GM12878 (cell line): ENCODE data around the gene MRTFA. TPM values are rescaled to one million over a fixed set of nuclear protein-coding genes. Genes with fewer than 3 reads are reported as not detected.
A peak's percentile ranks its signal among the peaks of the same experiment; 100 is the strongest.

Experiments
- ATAC-seq: fragments of 200-7000 bp; cut with Tn5 transposase; 3 replicates; pipeline ENCODE4 v1.9.1; 2020; ENCODE audit warnings: mild to moderate bottlenecking, moderate library complexity
- BruUV-seq: library from RNA; stranded (reverse); fragments of 400-500 nt; replicated peaks from 2 replicates; lab custom pipeline; 2021; lab: Mats Ljungman, UMichigan
- CTCF ChIA-PET: fragments of 300-600 bp; sonication (Branson Sonifier 250); formaldehyde crosslinking; extraction: SDS; loops from one replicate; lab custom pipeline; 2021; ENCODE audit warnings: inconsistent platforms; lab: Yijun Ruan, JAX
- POLR2A ChIA-PET: fragments of 350-600 bp; formaldehyde crosslinking; extraction: SDS; loops from one replicate; lab custom pipeline; 2021; ENCODE audit warnings: inconsistent platforms; lab: Charles Lee
- RAD21 ChIA-PET: fragments of 300-600 bp; sonication (Branson Sonifier 250); formaldehyde crosslinking; loops from one replicate; lab custom pipeline; 2023; ENCODE audit warnings: antibody characterized with exemption; ENCODE audit not compliant: unreplicated experiment; lab: Charles Lee
- SMC1A ChIA-PET: fragments of 300-600 bp; sonication (Branson Sonifier 250); formaldehyde crosslinking; loops from one replicate; lab custom pipeline; 2023; ENCODE audit not compliant: unreplicated experiment, uncharacterized antibody; lab: Charles Lee
- DNase-seq: peaks from one replicate; pipeline ENCODE4 v3.0.0-alpha.2; 2011; ENCODE audit warnings: low read depth, low spot score
- FAIRE-seq: peaks from 3 replicates; lab custom pipeline; 2011; peaks lifted over from hg19 to GRCh38; lab: Jason Lieb, UNC
- H2AFZ ChIP-seq: 2 replicates; pipeline ENCODE4 v1.6.0; 2011; ENCODE audit warnings: low read depth, low read length, control low read depth; ENCODE audit not compliant: control insufficient read depth
- H3K27ac ChIP-seq: 2 replicates; pipeline ENCODE4 v1.5.1; 2011; ENCODE audit warnings: control low read depth; ENCODE audit not compliant: control insufficient read depth, insufficient read depth
- H3K27me3 ChIP-seq, 2 experiments: replicated peaks in 1 of 2; 2 replicates each; pipeline versions ENCODE4 v1.6.0 to v1.6.1; 2011; ENCODE audit warnings: low read length in 1 of 2; ENCODE audit not compliant: control insufficient read depth in 2 of 2, insufficient read depth in 2 of 2
- H3K36me3 ChIP-seq, 2 experiments: 2 replicates each; pipeline ENCODE4 v1.5.1; 2011; ENCODE audit warnings: low read length in 1 of 2; ENCODE audit not compliant: control insufficient read depth in 2 of 2, insufficient read depth in 2 of 2
- H3K4me1 ChIP-seq: 2 replicates; pipeline ENCODE4 v1.6.1; 2011; ENCODE audit warnings: mild to moderate bottlenecking, low read length, moderate library complexity, mixed read lengths; ENCODE audit not compliant: control insufficient read depth, insufficient read depth
- H3K4me2 ChIP-seq: 2 replicates; pipeline ENCODE4 v1.6.0; 2011; ENCODE audit warnings: control low read depth; ENCODE audit not compliant: control insufficient read depth, insufficient read depth
- H3K4me3 ChIP-seq: fragments of 200-600 bp; sonication (generic); 2 replicates; pipeline ENCODE4 v1.5.1; 2016
- H3K79me2 ChIP-seq: 2 replicates; pipeline ENCODE4 v1.6.0; 2011; ENCODE audit warnings: low read length; ENCODE audit not compliant: control insufficient read depth, insufficient read depth
- H3K9ac ChIP-seq: 2 replicates; pipeline ENCODE4 v1.8.0; 2011; ENCODE audit warnings: low read length, control low read depth, mixed read lengths; ENCODE audit not compliant: control insufficient read depth, insufficient read depth
- H3K9me3 ChIP-seq: replicated peaks from 3 replicates; pipeline ENCODE4 v1.5.1; 2011; ENCODE audit warnings: mild to moderate bottlenecking, low read length; ENCODE audit not compliant: control insufficient read depth, insufficient read depth
- H4K20me1 ChIP-seq: 2 replicates; pipeline ENCODE4 v1.6.0; 2011; ENCODE audit not compliant: control insufficient read depth, insufficient read depth
- FOS ChIP-seq: IDR thresholded peaks from 3 replicates; pipeline ENCODE4 v1.6.1; 2011; ENCODE audit warnings: borderline replicate concordance; ENCODE audit not compliant: insufficient read length; ENCODE audit errors: extremely low read depth
- FOXK2 ChIP-seq: fragments of 450-650 bp; IDR thresholded peaks from 2 replicates; pipeline ENCODE4 v1.6.1; 2017; ENCODE audit warnings: mild to moderate bottlenecking, moderate library complexity
- KLF5 ChIP-seq: fragments of 450-650 bp; IDR thresholded peaks from 2 replicates; pipeline ENCODE4 v1.6.1; 2014; ENCODE audit warnings: mild to moderate bottlenecking; ENCODE audit not compliant: partially characterized antibody
- MAX ChIP-seq: IDR thresholded peaks from 2 replicates; pipeline ENCODE4 v1.6.1; 2012; ENCODE audit warnings: low read depth, low read length, improper control_type of control experiment
- MYC ChIP-seq: IDR thresholded peaks from 2 replicates; pipeline ENCODE4 v1.6.1; 2011; ENCODE audit warnings: mild to moderate bottlenecking, low read length, moderate library complexity, inconsistent platforms; ENCODE audit not compliant: insufficient read depth, insufficient replicate concordance, insufficient read length, severe bottlenecking
- NR2C1 ChIP-seq: fragments of 450-650 bp; IDR thresholded peaks from 2 replicates; pipeline ENCODE4 v1.6.1; 2017; ENCODE audit warnings: antibody characterized with exemption, mild to moderate bottlenecking, moderate library complexity
- NR2F1 ChIP-seq: fragments of 450-650 bp; conservative IDR thresholded peaks from 2 replicates; pipeline ENCODE4 v1.6.1; 2017; ENCODE audit warnings: mild to moderate bottlenecking
- SMAD1 ChIP-seq: fragments of 450-650 bp; IDR thresholded peaks from 2 replicates; pipeline ENCODE4 v1.6.1; 2018; ENCODE audit warnings: mild to moderate bottlenecking, low read depth; ENCODE audit not compliant: partially characterized antibody
- STAT3 ChIP-seq: IDR thresholded peaks from 2 replicates; pipeline ENCODE4 v1.6.1; 2011; ENCODE audit warnings: low read depth, low read length, improper control_type of control experiment
- ZNF592 ChIP-seq: fragments of 450-650 bp; IDR thresholded peaks from 2 replicates; pipeline ENCODE4 v1.6.1; 2017; ENCODE audit warnings: mild to moderate bottlenecking, moderate library complexity
- ZSCAN29 ChIP-seq: fragments of 450-650 bp; IDR thresholded peaks from 2 replicates; pipeline ENCODE4 v1.6.1; 2017; ENCODE audit warnings: mild to moderate bottlenecking, moderate library complexity
- WGBS: methylation state at CpG from one replicate; pipeline ENCODE4 v1.1.6; 2016; ENCODE audit warnings: low lambda C conversion rate; ENCODE audit not compliant: insufficient replicate concordance, insufficient coverage; ENCODE audit errors: missing lambda C conversion rate; 5-methylcytosine and 5-hydroxymethylcytosine counted together
- in situ Hi-C: fragments of 300-500 bp; cut with MboI; formaldehyde crosslinking; loops from 9 replicates; pipeline ENCODE4 v1.14.3; 2018; ENCODE audit warnings: mixed read lengths
- intact Hi-C: fragments of 100-400 bp; cut with micrococcal nuclease; formaldehyde crosslinking; loops from one replicate; pipeline ENCODE4 v1.14.2; 2022; ENCODE audit not compliant: unreplicated experiment
- polyA plus RNA-seq, 11 experiments: library from polyadenylated mRNA; depleted of rRNA in 4 of 11; unstranded in 6 of 11; stranded (reverse) in 5 of 11; fragments of >200 nt; fragmentation: Nextera tagmentation in 4 of 11; fragmentation: Illumina TruSeq in 1 of 11; extraction: Ambion mirVana in 4 of 11; extraction: Trizol in 1 of 11; gene quantifications; 1 replicate in 1 of 11; 2 replicates in 10 of 11; pipeline versions ENCODE4 v1.2.1 to v1.2.3, GENCODE V29; 2011 to 2016; ENCODE audit warnings: inconsistent platforms in 2 of 11, missing spikeins in 2 of 11, low read depth in 1 of 11
- total RNA-seq, 4 experiments: library from RNA; depleted of rRNA in 3 of 4; stranded (reverse); fragments of >200 nt in 3 of 4; fragmentation: Illumina TruSeq in 1 of 4; extraction: Trizol in 1 of 4; gene quantifications; 2 replicates each; pipeline versions ENCODE4 v1.2.1 to v1.2.3, GENCODE V29; 2013 to 2021

MRTFA gene
- total and polyA plus RNA-seq, 10 of the 15 experiments (the other 5 are each of a cell fraction or from before 2014, with no cell fraction given) = 2.0 to 63.9 (median 17.9) TPM

- POLR2A ChIA-PET = interaction anchor here (0.6 to 1.6 kb wide), 4 partner anchors 9 to 94 kb away, joined by 3 to 7 read pairs (median 4); partner anchors contain the start of gene MRTFA
- peaks cover under 1% of the 10 kb centered on the region; the same call in 2 of the 3 replicates for H3K9me3 ChIP-seq
- RAD21 ChIA-PET = interaction anchor here (0.9 to 2.3 kb wide), 7 partner anchors 9 to 191 kb away, joined by 3 to 9 read pairs (median 3); partner anchors contain the start of gene MRTFA
- TF ChIP-seq KLF5 = no peak
- no peak for TF ChIP-seq SMAD1
- 0 out of 2 replicates have a peak, but pooled peaks have one; percentile 14 for TF ChIP-seq NR2C1
- peak; percentile 42; the same call in 1 of the 2 replicates for TF ChIP-seq NR2F1
- no peak for TF ChIP-seq STAT3
- no peaks in the 10 kb centered on the region for H3K36me3 ChIP-seq
- FAIRE-seq (no peak), ATAC-seq (peak; percentile 4; the same call in 1 of the 3 replicates), DNase-seq (no peak)
- H2AFZ ChIP-seq = no peak overlapping the region
- no TSS peak for BruUV-seq
- no peak overlapping the region for H3K9ac ChIP-seq
- intact Hi-C loops (no loop called here), in situ Hi-C loops (no loop called here)
- H3K79me2 ChIP-seq = peaks cover 59% of the 10 kb centered on the region
- SMC1A ChIA-PET = interaction anchor here (0.7 to 3.1 kb wide), 13 partner anchors 9 to 118 kb away, joined by 3 to 9 read pairs (median 5); partner anchors contain the start of gene MRTFA
- no peaks in the 10 kb centered on the region for H4K20me1 ChIP-seq
- H3K4me1 ChIP-seq = peaks cover 5% of the 10 kb centered on the region
- 56% methylated on average over 5 of the region's 5 CpGs for WGBS
- no peaks in the 10 kb centered on the region for H3K27me3 ChIP-seq
- CTCF ChIA-PET = interaction anchor here (0.9 to 1.4 kb wide), 4 partner anchors 19 to 103 kb away, joined by 3 to 7 read pairs (median 6); no protein-coding TSS in a partner anchor
- H3K4me3 ChIP-seq = no peak overlapping the region
- peak overlapping the region; percentile 6; the same call in 1 of the 2 replicates for H3K4me2 ChIP-seq
- no peak overlapping the region for H3K27ac ChIP-seq
These were observed 8.9 kb downstream of the MRTFA start for GRCh38 chr22:40627612-40628011.

- Histone ChIP-seq H3K36me3 (no peaks in the 10 kb centered on the region), H3K4me2 (no peak overlapping the region), H3K9ac (no peak overlapping the region), H3K79me2 (peaks cover 56% of the 10 kb centered on the region), H3K9me3 (peaks cover 4% of the 10 kb centered on the region), H2AFZ (no peak overlapping the region), H3K27me3 (no peaks in the 10 kb centered on the region), H4K20me1 (no peaks in the 10 kb centered on the region), H3K4me1 (peaks cover 3% of the 10 kb centered on the region), H3K4me3 (no peak overlapping the region), H3K27ac (no peak overlapping the region)
- ChIA-PET CTCF (interaction anchor here (0.9 to 1.1 kb wide), 2 partner anchors 19 to 20 kb away, joined by 3 to 6 read pairs; no protein-coding TSS in a partner anchor), RAD21 (interaction anchor here (0.9 to 2.3 kb wide), 4 partner anchors 10 to 191 kb away, joined by 3 to 9 read pairs (median 3); partner anchors contain the start of gene MRTFA), SMC1A (interaction anchor here (1.0 to 3.1 kb wide), 8 partner anchors 10 to 117 kb away, joined by 3 to 9 read pairs (median 6); partner anchors contain the start of gene MRTFA), POLR2A (interaction anchor here (1.5 kb wide), 1 partner anchor 8 kb away, joined by 3 read pairs; no protein-coding TSS in a partner anchor)
- in situ Hi-C loops = no loop called here
- intact Hi-C loops = no loop called here
- DNase-seq = no peak
- no peak for ATAC-seq
- FAIRE-seq = no peak
- 98% methylated on average over 2 of the region's 2 CpGs for WGBS
- BruUV-seq = no TSS peak
- TF ChIP-seq MAX (no peak), ZNF592 (no peak), FOXK2 (no peak), ZSCAN29 (no peak), FOS (no peak), MYC (no peak)
These were observed 9.7 kb downstream of the MRTFA start for GRCh38 chr22:40626851-40627250.
